ENCODE measurements around the gene NXF3.

NXF3 gene

DNA sequence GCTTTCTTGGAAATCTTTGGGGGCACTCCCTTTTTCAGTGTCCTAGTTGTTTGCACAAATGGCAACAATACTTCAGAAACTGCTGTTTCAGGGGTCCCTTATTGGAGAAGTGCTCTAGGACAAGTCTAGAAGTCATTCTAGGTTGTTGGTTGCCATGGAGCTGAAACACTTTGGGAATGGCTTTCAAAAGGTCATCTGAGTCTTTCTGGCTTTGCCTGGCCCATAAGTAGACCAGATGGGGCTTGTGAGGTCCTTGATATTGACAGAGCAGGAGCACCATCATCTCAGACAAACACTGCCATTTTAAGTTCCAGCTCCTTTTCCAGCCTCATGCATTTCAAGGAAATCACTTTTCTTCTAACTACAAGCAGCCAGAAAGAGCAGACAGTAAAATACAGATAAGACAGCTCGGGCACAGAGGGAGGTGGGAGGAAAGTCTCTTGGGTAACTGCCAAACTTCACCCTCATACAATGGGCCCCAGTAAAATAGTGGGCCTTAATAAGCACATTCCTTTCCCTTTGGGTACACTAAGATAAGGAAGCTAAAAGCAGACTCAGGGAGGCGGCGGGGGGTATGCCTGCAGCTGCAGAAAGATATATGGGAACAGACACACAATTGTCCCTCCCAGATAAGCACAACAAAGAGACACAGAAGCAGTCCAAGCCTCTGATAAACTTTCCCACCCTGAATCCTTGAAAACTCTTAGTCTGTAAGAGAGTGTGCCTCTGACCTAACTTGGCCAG is 8.5 kb upstream of the NXF3 start:
- no peak overlapping the region for H3K4me3 ChIP-seq
- H3K4me2 ChIP-seq = no peak overlapping the region
- H4K20me1 ChIP-seq = no peaks in the 10 kb centered on the region
- no peak for TF ChIP-seq Cebpa-rat (IDR thresholded peaks at IDR 0.05)
- peaks cover 12 to 23% (median 19%) of the 10 kb centered on the region in 11 experiments; a peak in 20 of 22 replicates for H3K9me3 ChIP-seq (replicated peaks in 1 of 11)
- no peak overlapping the region for H3K9ac ChIP-seq
- H3K27ac ChIP-seq = no peak overlapping the region
- H3K4me1 ChIP-seq = no peaks in the 10 kb centered on the region
- no peaks in the 10 kb centered on the region for H3K36me3 ChIP-seq
- H3K27me3 ChIP-seq = no peaks in the 10 kb centered on the region

DNA sequence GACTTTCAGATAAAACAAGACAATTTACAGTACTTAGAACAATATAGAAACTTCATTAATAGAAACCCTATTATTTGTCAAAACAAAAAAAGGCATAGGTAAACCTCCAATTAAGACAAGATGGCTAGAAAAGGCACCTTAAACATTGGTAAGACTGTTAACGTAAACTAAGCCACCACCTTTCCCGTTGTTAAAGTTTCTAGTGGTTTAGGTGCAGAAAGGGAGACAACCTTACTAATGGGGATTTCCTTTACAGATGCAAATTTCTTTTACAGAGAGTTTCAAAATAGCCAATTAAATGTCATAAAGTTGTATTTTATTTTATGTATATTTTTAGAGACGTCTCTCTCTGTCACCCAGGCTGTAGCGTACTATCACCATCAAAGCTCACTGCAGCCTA is 7.5 kb upstream of the NXF3 start:
- no peak overlapping the region for H3K9ac ChIP-seq
- no peak for TF ChIP-seq Cebpa-rat (IDR thresholded peaks at IDR 0.05)

DNA sequence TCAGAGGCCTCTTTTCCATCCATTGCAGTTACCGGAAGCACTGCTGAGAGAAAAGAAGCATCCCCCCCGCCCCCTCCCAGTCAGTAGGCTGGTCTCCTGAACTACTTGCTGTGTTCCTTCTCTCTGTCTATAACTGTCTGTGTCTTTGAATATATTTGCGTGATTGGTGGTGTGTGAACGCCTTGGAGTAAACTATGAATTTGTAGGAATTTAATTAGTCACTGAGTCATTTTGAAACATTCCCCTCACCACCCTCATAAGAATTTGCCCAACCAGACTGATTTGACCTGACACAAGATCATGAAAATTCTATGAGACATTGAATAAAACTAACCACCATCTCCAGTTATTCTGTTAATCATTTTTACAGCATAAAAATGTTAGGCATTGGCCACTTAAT is 6.7 kb upstream of the NXF3 start:
- Histone ChIP-seq H3K27ac (no peak overlapping the region), H3K27me3 (no peaks in the 10 kb centered on the region; a peak in 1 of 22 replicates), H3K36me3 (no peaks in the 10 kb centered on the region), H4K20me1 (no peaks in the 10 kb centered on the region), H3K9ac (no peak overlapping the region), H3K9me3 (replicated peaks in 1 of 11) (peaks cover 0 to 6% (median 3%) of the 10 kb centered on the region in 11 experiments; a peak in 8 of 22 replicates), H3K4me3 (no peak overlapping the region), H3K4me2 (no peak overlapping the region), H3K4me1 (no peaks in the 10 kb centered on the region)
- no peak for TF ChIP-seq Cebpa-rat (IDR thresholded peaks at IDR 0.05)

More for the DNA sequence above, 7.5 kb upstream of the NXF3 start:
- no peak overlapping the region for H3K27ac ChIP-seq
- no peaks in the 10 kb centered on the region; a peak in 1 of 22 replicates for H3K27me3 ChIP-seq
- no peaks in the 10 kb centered on the region for H3K4me1 ChIP-seq
- H4K20me1 ChIP-seq = no peaks in the 10 kb centered on the region
- H3K36me3 ChIP-seq = no peaks in the 10 kb centered on the region
- no peak overlapping the region for H3K4me3 ChIP-seq
- peaks cover 5 to 14% (median 10%) of the 10 kb centered on the region in 11 experiments; a peak in 20 of 22 replicates for H3K9me3 ChIP-seq (replicated peaks in 1 of 11)
- no peak overlapping the region for H3K4me2 ChIP-seq

DNA sequence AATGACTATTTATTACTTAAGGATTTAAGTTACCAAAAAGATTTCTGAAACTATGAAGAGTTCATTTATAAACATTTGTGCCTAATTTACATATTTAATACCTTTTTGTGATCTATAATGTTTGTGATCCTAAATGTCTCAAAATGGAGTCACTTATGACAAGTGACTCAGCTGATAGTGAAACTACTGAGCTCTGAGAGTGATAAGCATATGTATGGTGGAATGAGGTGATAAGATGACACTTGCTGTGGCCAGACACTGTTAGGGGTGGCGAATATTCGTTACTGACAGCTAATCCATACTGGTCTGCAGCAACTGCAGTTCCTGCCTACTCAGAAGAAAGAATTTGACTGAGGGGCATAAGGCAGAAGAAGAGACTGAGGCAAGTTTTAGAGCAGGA is 5.5 kb upstream of the NXF3 start:
- Histone ChIP-seq H3K4me1 (no peaks in the 10 kb centered on the region), H3K27ac (no peak overlapping the region), H3K36me3 (no peaks in the 10 kb centered on the region), H4K20me1 (no peaks in the 10 kb centered on the region), H3K4me3 (no peak overlapping the region), H3K9ac (no peak overlapping the region), H3K9me3 (replicated peaks in 1 of 11) (peaks cover 0 to 6% (median 0%) of the 10 kb centered on the region in 11 experiments; a peak in 3 of 22 replicates), H3K4me2 (no peak overlapping the region), H3K27me3 (no peaks in the 10 kb centered on the region; a peak in 1 of 22 replicates)
- no peak for TF ChIP-seq Cebpa-rat (IDR thresholded peaks at IDR 0.05)

DNA sequence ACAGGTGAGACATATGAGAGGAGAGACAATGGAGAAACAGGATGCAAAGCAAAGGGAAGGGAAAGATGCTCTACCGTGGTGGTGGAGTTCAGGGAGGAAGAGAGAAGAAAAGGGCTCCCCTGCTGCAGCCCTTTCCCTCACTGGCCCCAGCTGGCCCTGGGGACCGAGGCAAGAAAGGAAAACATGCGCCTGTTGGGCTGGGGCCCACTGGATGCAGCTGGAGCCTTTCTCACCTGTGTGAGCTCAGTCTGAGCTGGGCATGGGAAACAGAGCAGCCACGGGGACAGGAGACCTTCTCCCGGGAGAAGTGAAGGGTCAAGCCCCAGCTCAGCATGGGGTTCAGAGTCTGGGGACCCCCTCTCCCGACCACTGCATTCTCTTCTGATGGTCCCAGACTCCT is 11.9 kb downstream of the NXF3 start:
- no peak overlapping the region for H3K9ac ChIP-seq

DNA sequence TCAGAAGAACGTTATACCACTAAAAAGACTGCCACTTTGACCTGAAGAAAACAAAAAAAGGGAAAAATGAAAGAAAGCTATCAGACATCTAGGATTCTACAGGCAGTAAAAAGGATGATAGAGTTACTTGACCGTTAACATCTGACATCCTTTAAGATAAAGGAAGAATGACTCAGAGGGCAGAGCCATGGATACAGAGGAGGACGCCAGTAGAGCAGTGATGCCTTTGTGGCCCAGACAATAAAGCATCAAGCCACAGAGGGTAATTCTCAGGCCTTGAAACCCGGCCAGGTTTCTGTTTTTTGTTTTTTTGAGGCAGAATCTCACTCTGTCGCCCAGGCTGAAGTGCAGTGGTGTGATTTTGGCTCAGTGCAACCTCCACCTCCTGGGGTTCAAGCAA is 19.5 kb downstream of the NXF3 start:
- H3K4me2 ChIP-seq = no peak overlapping the region
- no peaks in the 10 kb centered on the region for H3K36me3 ChIP-seq
- TF ChIP-seq Cebpa-rat (IDR thresholded peaks at IDR 0.05) = no peak
- H3K4me3 ChIP-seq = no peak overlapping the region
- no peaks in the 10 kb centered on the region for H3K9me3 ChIP-seq (replicated peaks in 1 of 11)
- H3K4me1 ChIP-seq = peaks cover 0 to 6% (median 0%) of the 10 kb centered on the region in 10 experiments; a peak in 2 of 20 replicates
- H3K27ac ChIP-seq = no peak overlapping the region
- H3K9ac ChIP-seq = no peak overlapping the region
- H4K20me1 ChIP-seq = no peaks in the 10 kb centered on the region
- no peaks in the 10 kb centered on the region for H3K27me3 ChIP-seq

More for the DNA sequence above, 11.9 kb downstream of the NXF3 start:
- H3K9me3 ChIP-seq (replicated peaks in 1 of 11) = no peaks in the 10 kb centered on the region
- H3K27ac ChIP-seq = no peak overlapping the region
- no peaks in the 10 kb centered on the region for H3K36me3 ChIP-seq
- no peak overlapping the region for H3K4me3 ChIP-seq
- H3K4me1 ChIP-seq = peaks cover 0 to 12% (median 0%) of the 10 kb centered on the region in 10 experiments; a peak in 3 of 20 replicates
- H3K27me3 ChIP-seq = no peaks in the 10 kb centered on the region
- no peak overlapping the region for H3K4me2 ChIP-seq
- TF ChIP-seq Cebpa-rat (IDR thresholded peaks at IDR 0.05) = no peak
- H4K20me1 ChIP-seq = no peaks in the 10 kb centered on the region

DNA sequence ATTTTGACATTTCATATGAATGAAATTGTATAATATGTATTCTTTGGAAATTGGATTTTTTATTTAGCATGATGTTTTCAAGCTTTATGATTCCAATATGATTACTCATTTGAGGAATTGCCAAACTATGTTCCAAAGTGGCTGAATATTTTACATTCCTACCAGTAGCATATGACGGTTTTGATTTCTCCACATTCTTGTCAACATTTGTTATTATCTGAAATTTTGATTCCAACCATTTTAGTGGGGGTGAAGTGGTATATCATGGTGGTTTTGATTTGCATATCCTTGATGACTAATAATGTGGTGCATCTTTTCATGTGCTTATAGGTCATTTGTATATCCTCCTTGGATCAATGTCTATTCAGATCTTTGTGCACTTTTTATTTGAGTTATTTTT is 26.3 kb downstream of the NXF3 start:
- Histone ChIP-seq H3K9ac (no peak overlapping the region), H3K4me2 (no peak overlapping the region), H3K4me3 (no peak overlapping the region), H3K36me3 (no peaks in the 10 kb centered on the region), H3K27me3 (0 out of 22 replicates have a peak, but pooled peaks cover 0 to 3% (median 0%) of the 10 kb centered on the region in 11 experiments), H3K27ac (no peak overlapping the region), H3K9me3 (replicated peaks in 1 of 11) (peaks cover 0 to 13% (median 6%) of the 10 kb centered on the region in 11 experiments; a peak in 9 of 22 replicates), H4K20me1 (no peaks in the 10 kb centered on the region), H3K4me1 (no peaks in the 10 kb centered on the region)
- TF ChIP-seq Cebpa-rat (IDR thresholded peaks at IDR 0.05) = no peak

DNA sequence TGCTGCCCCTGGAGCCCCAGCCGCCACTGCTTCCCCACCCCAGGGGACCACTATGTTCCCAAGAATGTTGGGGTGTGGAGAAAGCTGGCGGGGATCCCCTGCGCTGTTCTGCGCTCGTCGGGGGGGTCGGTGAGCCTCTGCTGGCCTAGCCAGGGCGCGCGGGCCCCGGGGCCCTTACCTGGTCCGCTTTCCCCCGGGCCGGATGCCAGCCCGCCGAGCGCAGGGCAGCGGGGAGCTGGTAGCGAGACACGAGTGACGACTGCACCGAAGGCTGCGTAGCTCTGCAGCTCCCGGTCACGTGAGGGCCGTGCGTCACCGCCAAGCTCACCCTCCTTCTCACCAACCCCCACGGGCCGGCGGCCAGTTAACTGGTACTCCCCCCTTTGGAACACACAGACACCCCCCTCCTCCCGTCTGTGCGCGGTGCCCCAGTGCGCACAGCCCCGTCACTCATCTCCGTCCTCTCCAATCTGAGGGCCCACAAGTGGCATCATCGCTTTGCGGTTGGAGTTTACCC is 29.0 kb downstream of the NXF3 start, which contains the start of gene BEX1:
BEX1 (minus strand) TSS at position 254 of the 517 bp plus-strand sequence. CDS start 897 bp downstream, outside the sequence.
- no peaks in the 10 kb centered on the region for H4K20me1 ChIP-seq
- no peaks in the 10 kb centered on the region for H3K4me1 ChIP-seq
- no peaks in the 10 kb centered on the region for H3K36me3 ChIP-seq
- no peak within 1 kb of the TSS for H3K4me2 ChIP-seq
- peaks cover 0 to 13% (median 6%) of the 10 kb centered on the region in 11 experiments; a peak in 9 of 22 replicates for H3K9me3 ChIP-seq (replicated peaks in 1 of 11)
- H3K27me3 ChIP-seq = 0 out of 22 replicates have a peak, but pooled peaks cover 0 to 3% (median 0%) of the 10 kb centered on the region in 11 experiments
- H3K27ac ChIP-seq = no peak within 1 kb of the TSS
- no peak within 1 kb of the TSS for H3K4me3 ChIP-seq
- TF ChIP-seq Cebpa-rat (IDR thresholded peaks at IDR 0.05) = no peak
- no peak within 1 kb of the TSS for H3K9ac ChIP-seq

DNA sequence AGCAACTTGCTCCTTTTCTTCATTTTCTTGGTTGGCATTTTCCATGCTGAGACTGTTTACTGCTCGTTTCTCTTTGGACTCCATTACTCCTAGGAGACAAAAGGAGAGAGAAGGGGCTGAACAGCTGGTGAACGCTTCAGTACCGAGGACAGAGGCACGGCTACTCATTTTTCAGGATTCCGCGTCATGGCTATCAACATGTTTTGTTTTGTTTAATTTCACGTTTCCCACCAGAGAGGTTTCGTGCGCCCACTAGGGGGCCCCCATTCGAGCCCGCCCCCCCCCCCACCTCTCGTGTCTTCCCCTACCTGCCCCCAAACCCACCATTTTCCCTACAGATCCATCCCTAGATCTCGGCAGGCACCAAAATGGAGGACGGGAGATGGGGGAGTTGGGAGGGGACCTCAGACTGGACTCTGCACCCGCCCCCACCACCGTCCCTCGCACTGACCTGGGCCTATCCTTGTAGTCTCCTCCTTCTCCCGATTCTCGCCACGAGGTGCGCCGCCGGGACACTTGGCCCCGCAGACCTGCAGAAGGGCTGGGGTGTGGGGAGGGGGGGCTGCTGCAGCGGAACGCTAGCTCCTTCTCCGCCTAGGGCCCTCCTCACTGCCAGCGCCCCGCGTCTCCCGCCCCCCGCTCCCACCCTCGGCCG is 29.6 kb downstream of the NXF3 start:
- no peak overlapping the region for H3K4me2 ChIP-seq
- peaks cover 0 to 13% (median 6%) of the 10 kb centered on the region in 11 experiments; a peak in 9 of 22 replicates for H3K9me3 ChIP-seq (replicated peaks in 1 of 11)
- no peaks in the 10 kb centered on the region for H4K20me1 ChIP-seq
- H3K4me3 ChIP-seq = no peak overlapping the region
- 0 out of 22 replicates have a peak, but pooled peaks cover 0 to 3% (median 0%) of the 10 kb centered on the region in 11 experiments for H3K27me3 ChIP-seq
- no peaks in the 10 kb centered on the region for H3K4me1 ChIP-seq
- H3K27ac ChIP-seq = no peak overlapping the region
- no peak overlapping the region for H3K9ac ChIP-seq
- TF ChIP-seq Cebpa-rat (IDR thresholded peaks at IDR 0.05) = no peak
- H3K36me3 ChIP-seq = no peaks in the 10 kb centered on the region
